GM18870 (cell line): Measurements from ENCODE around the gene AKR1B15.
"Not testable (repeated sequence)": the region's sequence is repeated elsewhere in the genome, so short reads cannot be mapped to it uniquely, and the experiment has no call there.

Experiments
- ATAC-seq: cut with Tn5 transposase; IDR thresholded peaks from one replicate; pipeline ENCODE4 v1.9.1; 2021; ENCODE audit warnings: moderate library complexity; ENCODE audit not compliant: unreplicated experiment

Gene AKR1B15

DNA sequence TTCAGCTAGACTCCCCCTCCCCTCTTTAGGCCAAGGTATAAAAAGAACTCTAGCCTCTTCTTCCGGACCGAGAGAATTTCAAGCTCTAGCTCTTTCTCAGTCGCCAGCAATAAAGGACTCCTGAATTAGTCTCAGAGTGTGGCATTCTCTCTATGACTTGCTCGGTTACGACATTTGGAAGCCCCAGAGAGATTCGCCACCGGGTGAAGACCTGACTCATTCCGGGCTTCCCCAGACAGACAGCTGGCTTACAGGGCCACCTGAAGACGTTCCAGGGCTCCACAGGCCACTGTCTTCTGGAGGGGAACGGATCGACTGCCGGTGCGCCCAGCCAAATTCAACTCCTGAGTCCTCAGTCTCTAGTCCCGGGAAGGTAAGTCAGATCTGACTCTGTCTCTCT is at the start of gene AKR1B15:
Gene AKR1B15, plus strand, starts transcription at position 234 of the 400 bp plus-strand sequence. CDS start 15,510 bp downstream, outside the sequence.
- peak; percentile 92 for ATAC-seq

DNA sequence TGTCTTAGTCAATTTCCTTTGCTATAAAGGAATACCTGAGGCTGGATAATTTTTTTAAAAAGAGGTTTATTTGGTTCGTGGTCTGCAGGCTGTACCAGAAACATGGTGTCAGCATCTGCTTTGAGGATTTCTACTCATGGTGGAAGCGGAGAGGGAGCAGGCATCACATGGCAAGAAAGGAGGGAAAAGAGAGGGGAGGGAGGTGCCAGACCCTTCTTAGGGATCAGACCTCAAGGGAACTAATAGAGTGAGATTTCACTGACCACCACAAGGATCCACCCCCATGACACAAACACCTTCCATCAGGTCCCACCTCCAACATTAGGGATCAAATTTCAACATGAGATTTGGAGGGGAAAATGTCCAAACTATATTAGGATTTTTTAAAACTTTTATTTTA is 48.5 kb upstream of the AKR1B15 start:
- ATAC-seq, result no peak

DNA sequence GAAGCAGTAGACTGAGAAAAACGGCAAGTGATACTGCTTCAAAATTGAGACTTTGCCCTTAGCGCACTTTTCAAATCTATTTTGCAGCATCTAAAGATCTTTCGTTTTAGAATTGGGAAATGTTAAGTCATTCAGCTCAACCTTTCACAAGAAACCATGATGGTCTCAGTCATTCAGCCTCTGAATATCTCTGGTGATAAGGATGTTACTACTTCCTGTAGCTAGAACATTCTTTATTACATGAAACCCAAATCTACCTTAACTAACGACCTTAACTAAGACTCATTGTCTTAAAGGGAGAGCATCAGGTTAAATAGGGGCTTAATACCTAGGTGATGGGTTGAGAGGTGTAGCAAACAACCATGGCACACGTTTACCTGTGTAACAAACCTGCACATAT is 47.9 kb upstream of the AKR1B15 start:
- ATAC-seq, result no peak

DNA sequence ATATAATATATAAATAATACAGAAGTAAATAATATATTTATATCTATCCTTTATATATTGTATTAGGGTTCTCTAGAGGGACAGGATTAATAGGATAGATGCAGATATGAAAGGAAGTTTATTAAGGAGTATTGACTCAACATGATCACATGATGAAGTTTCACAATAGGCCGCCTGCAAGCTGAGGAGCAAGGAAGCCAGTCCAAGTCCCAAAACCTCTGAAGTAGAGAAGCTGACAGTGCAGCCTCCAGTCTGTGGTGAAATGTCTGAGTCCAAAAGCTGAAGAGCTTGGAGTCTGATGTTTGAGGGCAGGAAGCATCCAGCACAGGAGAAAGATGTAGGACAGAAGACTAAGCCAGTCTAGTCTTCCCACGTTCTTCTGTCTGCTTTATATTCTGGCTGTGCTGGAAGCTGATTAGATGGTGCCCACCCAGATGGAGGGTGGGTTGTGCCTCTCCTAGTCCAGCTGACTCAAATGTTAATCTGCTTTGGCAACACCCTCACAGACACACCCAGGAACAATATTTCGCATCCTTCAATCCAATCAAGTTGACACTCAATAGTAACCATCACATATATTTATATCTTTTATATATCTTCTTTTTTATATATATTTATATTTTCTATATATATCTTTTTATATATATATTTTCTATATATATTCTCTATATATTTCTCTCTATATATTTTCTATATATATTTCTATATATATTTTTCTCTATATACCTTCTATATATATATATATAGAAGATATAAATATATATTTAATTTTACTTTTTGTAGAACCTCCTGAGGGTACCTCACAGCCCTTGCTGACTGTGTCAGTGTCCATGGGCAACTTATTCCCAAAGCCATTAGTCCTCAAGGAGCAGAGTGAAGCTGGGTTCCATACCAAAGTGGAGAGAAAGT is 46.2 kb upstream of the AKR1B15 start:
- no peak for ATAC-seq

- ATAC-seq, result no peak
Measured at GRCh38 chr7:134504660-134505164, 44.2 kb upstream of the AKR1B15 start.

GRCh38 chr7:134505856-134506255 is 43.1 kb upstream of the AKR1B15 start:
- ATAC-seq, result no peak

DNA sequence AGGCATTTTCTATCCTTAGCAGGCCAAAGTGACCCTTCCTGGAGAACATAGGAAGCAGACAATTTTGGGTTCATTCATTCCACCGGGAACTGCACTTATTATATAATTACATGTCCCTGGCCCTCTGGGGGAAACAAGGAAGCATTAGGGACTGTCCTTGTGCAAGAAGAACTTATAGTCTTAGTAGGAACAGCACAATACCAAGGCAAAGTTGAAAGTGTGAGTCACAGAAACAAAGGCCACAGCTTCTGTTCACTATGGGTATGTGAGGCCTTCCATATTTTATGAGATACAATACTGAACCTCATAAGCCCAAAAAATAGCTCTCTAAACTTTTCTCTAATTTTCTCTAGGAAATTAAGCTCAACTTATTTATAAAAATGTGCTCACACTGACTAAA is 39.9 kb upstream of the AKR1B15 start:
- ATAC-seq, result no peak

GRCh38 chr7:134510646-134511045 is 38.3 kb upstream of the AKR1B15 start:
- no peak for ATAC-seq

GRCh38 chr7:134512271-134512670 is 36.6 kb upstream of the AKR1B15 start:
- no peak for ATAC-seq

DNA sequence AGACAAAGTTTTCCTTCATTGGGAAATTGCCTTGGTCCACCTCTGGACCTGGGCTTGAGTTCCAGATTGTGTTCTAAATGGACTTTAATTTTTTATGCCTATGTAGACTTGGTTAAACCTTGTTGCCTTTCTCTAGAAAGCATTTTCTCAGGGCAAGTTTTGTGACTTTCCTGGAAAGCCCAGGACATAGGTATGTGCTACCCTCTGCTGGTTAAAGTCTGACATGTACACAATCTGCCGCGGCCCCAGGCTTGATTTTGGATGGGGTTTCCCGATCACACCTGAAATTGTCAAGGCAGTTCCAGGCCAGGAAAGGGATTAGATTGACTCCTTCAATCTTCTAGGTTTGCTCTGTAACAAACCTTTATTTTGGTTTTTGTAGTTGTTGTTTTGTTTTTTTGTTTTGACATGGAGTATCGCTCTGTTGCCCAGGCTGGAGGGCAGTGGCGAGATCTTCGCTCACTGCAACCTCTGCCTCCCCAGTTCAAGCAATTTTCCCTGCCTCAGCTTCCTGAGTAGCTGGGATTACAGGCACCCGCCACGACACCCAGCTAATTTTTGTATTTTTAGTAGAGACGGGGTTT is 35.6 kb upstream of the AKR1B15 start:
- no peak for ATAC-seq

GRCh38 chr7:134514106-134514505 is 34.8 kb upstream of the AKR1B15 start:
- ATAC-seq, result no peak

GRCh38 chr7:134514663-134515062 is 34.2 kb upstream of the AKR1B15 start:
- ATAC-seq, result peak; percentile 68

DNA sequence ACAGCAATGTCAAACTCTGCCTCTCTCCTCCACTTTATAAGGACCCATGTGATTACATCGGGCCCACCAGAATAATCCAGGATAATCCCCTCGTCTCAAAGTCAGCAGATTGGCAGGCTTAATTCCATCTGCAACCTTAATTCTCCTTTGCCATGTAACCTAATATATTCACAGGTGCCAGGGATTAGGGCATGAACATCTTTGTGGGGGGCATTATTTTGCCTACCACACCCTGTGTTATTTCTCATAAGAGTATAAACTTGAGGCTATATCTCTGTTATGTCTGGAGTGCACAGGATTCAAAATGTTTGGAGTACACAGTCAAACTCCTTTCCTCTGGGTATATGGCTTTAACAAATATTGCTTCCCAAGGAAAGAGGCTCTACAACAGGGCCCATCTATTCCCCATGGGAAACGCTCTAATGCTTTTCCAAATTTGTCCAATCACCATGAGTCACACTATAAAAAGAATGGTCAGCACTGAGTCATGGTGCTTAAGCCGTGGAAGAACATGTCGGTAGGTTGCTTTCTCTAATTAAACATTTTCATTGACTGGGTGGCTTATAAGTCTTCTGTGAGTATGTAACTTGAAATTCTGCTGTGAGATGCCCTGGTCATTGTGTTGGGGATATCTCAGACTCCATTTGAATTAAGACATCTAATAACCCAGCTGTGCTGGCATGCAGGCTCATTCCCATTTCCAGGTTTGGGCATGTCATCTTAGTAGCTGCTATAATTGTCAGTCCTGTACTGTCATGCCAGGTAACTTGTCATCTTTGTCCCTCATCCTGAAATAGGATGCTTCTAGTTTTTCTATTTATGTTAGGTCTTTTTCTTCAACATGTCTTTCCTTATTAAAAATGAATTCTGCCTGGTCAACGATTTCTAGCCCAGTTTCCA is 33.1 kb upstream of the AKR1B15 start:
- no peak for ATAC-seq

GRCh38 chr7:134520130-134520529 is 28.8 kb upstream of the AKR1B15 start:
- no peak for ATAC-seq

- ATAC-seq, result no peak
Measured at GRCh38 chr7:134522601-134523000, 26.3 kb upstream of the AKR1B15 start.

DNA sequence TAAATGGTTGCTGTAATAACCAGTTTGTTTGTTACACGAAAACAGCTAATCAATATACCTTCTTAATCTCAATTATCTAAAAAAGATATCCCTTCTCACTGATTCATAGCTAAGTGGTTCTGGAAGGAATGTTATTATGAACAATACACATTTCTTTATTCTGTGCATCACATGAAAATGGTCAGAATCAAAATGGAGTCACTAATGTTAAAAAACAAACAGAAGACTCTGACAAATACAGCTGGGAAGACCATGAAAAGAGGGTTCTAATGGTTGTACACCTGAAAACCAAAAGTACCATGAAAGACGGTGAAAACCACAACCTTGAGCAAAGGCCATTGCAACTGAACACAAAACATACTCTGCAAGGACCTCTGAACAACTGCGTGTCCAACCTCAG is 23.5 kb upstream of the AKR1B15 start:
- ATAC-seq, result not testable (repeated sequence)

DNA sequence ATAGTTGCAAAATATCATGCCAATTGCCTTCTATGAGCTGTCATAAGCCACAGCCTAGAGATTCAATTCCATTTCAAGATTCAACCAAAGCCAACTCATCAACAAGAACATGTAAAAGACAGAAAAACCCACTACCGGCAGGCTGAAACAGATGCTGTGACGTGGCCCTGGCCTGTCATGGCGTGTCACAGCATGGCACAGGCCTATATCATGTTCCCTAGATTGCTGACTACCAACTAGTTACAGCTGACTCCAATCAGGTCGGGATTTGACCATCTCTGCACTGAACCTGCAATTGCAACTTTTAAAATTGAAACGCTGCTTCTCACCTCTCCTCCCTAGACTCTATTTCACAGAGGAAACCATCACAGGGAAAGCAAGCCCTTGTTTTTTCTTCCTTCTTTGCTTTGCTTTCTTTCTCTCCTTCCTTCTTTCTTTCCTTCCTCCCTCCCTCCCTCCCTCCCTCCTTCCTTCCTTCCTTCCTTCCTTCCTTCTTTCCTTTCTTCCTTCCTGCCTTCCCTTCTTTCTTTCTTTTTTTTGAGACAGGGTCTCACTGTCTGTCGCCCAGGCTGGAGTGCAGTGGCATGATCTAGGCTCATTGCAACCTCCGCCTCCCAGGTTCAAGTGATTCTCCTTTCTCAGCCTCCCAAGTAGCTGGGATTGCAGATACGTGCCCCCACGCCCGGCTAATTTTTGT is 22.2 kb upstream of the AKR1B15 start:
- not testable (repeated sequence) for ATAC-seq

DNA sequence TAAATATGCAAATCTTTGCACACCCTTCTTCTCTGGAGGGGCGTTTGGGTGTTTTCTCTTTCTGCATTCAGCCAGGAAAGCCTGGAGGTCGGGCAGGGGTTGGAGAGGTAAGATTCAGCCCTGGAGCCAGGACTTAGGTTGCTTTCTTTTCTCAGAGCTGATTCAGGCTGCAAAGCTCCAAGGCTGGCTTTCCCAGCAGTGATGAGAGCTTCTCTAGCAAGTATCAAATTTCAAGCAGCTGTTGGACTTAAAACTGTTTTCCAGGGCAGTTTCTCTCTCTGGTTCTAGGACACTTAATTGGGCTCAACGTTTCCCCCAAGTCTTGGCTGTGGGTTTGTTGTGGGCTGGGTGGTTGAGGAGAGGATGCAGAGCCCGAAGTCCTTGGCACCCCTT is 20.9 kb upstream of the AKR1B15 start:
- no peak for ATAC-seq

DNA sequence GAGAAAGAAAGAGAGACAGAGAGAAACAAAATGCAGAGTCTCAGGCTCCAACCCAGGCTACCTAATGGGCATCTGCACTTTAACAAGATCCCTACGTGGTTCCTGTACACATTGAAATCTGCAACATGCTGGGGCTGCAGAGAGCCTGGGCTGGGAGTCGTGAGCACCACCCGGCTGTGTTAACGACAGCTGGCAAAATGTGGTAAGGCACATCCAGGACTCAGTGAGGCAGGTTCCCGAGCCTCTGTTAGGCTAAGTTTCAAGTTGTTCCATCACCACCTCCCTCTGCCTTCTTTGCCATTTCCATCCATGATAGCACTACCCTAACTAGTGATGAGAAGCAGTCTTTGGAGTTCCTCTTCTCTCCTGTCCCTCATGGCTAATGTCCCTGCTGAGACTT is 20.2 kb upstream of the AKR1B15 start:
- ATAC-seq, result no peak

DNA sequence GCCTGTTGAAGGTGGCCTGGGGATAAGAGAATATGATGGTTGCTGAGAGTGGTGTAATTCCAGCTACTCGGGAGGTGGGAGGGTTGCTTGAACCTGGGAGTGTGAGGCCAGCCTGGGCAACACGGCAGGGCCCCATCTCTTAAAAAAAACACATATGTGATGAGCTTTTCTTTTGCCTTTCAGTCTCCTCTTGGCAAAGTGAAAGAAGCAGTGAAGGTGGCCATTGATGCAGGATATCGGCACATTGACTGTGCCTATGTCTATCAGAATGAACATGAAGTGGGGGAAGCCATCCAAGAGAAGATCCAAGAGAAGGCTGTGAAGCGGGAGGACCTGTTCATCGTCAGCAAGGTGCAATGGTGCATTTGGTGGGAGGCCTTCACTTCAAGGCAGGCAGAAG is 18.4 kb upstream of the AKR1B15 start:
- ATAC-seq, result no peak
